ENCODE results near the gene CACNG1.

CACNG1 gene

DNA sequence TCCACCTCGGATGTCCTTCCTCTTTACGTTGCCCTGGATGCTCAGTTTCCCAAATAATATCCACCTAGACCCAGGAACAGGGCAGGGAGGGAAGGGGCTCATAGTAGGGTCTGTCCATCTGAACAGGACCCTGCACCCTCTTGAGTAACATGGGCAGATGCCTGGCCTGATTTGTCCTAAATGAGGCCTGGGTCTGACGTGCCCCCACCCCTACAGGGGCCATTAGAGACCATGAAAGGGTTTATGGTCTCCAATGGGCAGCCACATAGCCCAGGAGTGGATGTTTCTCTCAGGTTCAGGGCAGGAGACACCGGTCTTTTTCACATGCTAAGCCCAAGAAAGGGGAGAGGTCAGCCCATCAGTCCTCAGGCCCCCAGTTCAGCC, 6.8 kb downstream of the CACNG1 start:
- no peak for DNase-seq (ENCODE audit: low read depth in 2 of 2)

DNA sequence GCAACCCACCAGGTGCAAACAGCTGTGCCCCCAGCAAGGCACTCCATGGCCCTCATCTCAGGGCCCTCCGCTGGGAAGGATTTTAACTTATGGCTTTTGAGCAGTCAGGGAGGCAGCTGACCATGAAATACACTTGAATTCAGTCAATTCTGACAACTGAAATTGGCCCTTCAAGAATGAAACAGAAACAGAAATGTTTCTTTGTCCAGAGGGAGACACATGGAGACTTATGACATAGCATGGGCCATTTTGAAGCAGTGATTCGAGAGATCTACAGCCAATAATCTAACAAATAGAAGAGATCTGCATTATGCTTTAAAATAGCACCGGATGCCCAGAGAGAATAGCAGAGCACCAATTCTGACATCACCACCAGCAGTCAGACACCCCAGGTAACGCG, 7.5 kb downstream of the CACNG1 start:
- no peak for DNase-seq (ENCODE audit: low read depth in 2 of 2)

DNA sequence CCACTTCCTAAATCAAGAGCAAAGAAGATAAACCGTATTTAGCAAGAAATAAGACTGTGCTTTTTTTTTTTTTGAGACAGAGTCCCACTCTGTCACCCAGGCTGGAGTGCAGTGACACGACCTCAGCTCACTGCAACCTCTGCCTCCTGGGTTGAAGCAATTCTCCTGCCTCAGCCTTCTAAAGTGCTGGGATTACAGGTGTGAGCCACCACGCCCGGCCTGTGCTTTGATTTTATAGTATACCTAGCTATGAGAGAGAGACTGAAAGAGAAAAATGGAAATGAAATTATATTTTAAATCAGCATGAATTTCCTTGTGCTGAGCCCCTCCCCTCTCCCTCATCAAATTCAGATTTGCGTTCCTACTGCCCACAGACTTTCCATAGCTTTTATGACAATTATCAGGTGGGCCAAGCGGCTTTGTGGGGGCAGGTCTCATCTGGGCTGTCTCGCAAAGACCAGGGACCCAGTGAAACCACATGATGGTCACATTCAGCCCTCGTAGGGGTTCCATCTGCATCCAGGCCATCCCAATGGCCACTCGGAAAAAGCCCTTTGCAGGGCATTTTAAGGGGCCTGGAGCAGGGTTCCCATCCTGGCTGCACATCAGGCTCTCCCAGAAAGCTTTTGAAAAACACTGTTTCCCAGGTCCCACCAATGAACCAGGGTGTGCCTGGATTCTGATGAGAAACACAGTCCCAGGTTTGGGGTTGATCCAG, 8.5 kb downstream of the CACNG1 start:
- no peak for DNase-seq (ENCODE audit: low read depth in 2 of 2)

DNA sequence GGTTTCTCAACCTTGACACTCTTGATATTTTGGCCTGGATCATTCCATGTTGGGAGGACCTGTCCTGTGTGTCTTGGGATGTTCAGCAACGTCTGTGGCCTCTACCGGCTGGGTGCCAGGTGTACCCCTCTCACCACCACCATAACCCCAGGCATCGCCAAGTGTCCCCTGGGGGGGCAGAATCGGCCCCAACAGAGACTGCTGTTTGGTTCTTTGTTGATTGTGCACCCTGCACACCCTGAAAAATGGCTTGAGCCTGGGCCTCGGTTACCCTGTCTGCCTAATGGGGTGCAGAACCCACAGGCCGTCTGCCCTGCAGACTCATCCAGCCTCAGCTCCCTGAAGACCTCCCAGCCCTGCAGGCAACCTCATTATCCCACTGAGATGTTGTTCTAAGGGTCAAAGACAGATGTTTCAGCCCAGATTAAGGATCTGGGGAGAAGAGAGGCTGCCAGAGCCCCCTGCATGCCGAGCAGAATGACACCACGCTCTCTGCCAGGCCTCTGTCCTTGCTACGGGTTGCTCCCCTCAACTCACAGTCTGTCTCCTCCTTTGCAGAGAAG, 9.2 kb downstream of the CACNG1 start:
- DNase-seq (ENCODE audit: low read depth in 2 of 2): no peak

DNA sequence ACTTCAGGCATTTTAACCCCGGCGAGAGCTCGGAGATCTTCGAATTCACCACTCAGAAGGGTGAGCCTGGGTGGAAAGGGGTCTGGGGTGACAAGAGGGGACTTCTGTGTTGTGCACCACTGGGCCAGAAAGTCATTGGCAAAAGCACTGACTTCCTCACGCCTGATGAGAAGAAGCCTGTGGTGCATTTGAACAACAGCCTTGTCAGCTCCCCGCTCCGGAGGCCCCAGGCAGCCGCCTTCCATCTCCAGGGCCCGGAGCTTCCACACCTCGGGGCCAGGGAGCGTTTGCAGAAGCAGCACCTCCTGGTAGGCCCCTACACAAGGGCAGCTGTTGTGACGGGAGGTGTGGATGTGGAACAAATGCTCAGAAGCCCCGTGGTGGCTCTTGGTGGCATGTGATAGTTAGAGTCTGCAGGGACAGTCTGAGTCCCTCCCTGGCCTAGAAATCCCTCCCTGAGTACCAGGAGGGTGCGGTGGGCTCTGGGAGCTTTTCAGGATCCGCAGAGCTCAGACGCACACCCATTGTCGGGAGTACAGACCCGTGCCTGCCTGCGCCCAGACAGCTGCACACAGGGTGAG, 9.7 kb downstream of the CACNG1 start:
- DNase-seq (ENCODE audit: low read depth in 2 of 2): no peak

DNA sequence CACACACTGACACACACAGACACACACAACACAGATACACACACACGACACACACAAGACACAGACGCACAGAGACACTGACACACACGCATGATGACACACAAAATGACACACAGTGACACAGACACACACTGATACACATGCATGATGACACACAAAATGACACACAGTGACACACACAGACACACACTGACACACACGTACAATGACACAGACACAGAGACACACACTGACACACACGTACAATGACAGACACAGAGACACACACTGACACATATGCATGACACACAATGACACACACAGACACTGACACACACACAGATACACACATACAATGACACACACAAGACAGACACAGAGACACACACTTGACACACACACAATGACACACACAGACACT, 10.3 kb downstream of the CACNG1 start:
- DNase-seq (ENCODE audit: low read depth in 2 of 2): no peak

DNA sequence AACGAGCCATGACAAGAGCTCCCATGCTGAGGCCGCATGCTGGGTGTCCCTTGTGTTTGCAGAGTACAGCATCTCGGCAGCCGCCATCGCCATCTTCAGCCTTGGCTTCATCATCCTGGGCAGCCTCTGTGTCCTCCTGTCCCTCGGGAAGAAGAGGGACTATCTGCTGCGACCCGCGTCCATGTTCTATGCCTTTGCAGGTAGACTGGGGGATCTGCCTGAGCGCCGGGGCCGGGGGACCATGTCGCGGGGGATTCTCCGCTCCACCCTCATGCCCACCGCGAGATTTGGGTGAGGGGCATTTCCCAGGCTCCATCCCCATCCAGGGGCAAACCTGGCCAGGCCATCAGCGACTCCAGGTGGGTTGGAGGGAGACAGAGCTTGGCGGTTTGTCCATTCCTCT, 10.7 kb downstream of the CACNG1 start:
- no peak for DNase-seq (ENCODE audit: low read depth in 2 of 2)

DNA sequence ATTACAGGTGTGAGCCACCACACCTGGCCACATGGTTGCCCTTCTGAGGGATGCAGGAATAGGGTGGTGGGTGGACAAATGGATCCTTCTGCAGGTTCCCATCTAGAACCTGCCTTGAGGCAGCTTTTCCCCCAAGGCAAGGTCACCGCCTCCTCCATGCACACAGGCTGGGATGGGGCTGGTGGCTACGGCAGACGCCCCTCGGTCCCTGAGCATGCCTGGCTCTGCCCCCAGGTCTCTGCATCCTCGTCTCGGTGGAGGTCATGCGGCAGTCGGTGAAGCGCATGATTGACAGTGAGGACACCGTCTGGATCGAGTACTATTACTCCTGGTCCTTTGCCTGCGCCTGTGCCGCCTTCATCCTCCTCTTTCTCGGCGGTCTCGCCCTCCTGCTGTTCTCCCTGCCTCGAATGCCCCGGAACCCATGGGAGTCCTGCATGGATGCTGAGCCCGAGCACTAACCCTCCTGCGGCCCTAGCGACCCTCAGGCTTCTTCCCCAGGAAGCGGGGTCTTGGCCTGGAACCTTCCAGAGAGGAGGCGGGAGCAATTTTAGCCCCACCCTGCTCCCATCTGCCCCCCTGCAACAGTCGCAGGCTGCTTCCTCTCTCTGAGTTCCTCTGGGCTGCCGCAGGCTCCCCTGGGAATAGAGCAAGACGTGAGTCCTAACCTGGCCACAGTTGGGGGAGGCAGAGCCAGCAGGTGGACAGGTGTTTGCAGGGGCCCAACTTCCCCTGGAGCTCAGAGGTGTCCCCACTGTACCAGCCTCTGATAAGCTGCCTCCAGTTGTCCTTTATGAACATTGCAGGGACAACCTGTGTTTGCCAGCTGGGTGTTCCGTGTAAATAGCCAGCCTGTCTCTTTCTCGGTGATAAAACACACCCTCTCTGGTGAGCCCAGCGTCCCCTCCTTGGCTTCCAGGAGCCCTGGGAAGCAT, 11.7 kb downstream of the CACNG1 start:
- DNase-seq (ENCODE audit: low read depth in 2 of 2): no peak

DNA sequence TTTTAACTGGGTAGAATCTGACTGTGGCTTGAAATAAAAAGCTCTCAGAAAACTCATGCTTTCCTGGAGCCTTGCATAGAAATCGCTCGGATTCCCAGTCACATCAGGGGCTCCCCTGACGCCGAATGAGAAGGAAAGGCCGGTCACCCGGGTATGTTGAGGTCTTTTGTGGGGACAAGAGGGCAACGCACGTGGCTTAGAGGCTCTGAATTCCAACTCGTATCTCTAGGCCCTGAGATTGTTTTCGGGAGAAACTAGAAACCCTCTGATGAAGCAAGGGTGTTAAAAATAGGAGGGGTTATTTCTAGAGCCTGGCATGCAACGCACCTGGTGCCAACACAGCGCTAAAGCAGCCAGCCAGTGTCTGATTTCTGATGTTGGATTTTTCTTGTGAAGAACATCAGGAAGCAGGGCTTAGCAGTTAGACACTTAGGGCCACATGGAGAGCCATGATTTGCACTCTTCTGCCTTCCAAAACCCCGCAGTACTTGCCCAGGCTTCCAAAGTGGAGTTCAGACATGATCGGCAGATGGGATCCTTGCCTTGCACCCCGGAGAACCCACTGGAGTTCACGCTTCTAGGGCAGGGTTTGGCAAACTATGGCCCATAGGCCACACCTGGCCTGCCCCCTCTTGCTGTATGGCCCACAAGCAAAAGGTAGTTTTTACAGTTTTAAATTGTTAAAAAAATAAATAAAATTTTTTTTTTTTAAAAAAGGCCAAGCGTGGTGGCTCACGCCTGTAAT, 12.6 kb downstream of the CACNG1 start:
- no peak for DNase-seq (ENCODE audit: low read depth in 2 of 2)

DNA sequence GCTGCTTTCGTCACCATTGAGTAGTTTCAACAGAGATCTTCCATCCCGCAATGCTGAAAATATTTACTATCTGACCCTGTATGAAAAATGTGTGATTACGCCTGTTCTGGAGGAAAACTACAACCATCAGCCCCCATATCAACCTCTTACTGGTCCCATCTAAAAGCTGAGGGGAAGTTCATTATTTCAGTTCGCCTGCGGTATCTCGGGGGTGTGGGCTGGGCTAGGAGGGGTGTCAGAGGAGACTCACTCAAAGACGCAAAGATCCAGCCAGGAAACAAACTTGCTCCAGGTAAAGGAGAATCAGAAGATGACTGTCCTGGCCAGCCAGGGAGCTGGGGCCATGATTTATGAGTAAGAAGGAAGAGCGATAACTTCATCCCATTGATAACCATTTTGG, 13.7 kb downstream of the CACNG1 start:
- no peak for DNase-seq (ENCODE audit: low read depth in 2 of 2)

DNA sequence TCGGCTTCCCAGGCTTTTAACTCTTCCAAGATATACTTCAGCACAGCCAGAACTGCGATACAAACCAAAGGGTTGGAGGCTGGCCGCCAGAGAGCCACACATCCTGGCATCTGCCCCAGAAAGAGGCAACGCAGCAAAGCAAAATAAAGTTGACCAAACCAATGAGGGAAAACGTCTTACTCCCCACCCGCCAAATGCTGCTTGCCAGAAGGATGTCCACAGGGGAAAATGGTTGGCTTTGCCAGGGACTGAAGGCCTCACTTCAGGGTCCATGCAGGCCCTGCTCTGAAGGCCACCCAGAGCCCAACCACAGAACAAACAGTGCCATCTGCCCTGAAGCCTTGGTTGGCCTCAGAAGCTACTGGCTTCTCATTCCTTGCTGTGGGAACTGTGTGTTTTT, 15.0 kb downstream of the CACNG1 start:
- DNase-seq (ENCODE audit: low read depth in 2 of 2): no peak

DNA sequence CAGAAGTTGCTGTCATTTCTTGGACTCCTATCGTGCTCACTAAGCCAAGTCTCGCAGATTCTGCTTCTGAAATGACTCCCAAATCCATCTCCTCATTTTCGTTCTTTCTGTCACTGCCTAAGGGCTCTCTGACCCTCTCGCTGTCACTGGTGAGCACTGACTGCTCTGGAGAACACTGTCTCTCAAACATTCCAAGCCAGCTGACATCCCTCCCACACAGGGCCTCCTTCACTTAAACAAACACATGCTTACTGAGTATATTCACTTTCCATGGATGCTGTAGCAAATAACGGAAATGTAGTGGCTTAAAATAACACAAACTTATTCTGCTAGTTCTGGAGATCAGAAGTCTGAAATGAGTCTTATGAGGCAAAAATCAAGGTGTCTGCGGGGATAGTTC, 18.8 kb downstream of the CACNG1 start:
- no peak for DNase-seq (ENCODE audit: low read depth in 2 of 2)

DNA sequence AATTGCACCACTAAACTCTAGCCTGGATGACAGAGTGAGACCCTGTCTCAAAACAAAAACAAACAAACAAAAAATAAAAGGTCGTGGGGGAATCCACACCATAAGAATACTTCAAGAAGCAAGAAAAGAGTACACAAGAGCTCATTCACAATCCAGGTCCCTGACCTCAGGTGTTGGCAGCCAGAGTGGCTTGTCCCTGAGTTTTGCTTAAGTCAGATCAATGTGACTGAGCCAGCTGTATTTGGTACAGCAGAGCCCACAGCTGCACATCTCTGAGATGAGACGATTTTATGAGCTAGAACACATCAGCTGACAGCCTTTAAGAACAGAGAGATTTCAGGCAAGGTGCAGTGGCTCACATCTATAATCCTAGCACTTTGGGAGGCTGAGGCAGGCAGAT, 22.4 kb downstream of the CACNG1 start:
- no peak for DNase-seq (ENCODE audit: low read depth in 2 of 2)

DNA sequence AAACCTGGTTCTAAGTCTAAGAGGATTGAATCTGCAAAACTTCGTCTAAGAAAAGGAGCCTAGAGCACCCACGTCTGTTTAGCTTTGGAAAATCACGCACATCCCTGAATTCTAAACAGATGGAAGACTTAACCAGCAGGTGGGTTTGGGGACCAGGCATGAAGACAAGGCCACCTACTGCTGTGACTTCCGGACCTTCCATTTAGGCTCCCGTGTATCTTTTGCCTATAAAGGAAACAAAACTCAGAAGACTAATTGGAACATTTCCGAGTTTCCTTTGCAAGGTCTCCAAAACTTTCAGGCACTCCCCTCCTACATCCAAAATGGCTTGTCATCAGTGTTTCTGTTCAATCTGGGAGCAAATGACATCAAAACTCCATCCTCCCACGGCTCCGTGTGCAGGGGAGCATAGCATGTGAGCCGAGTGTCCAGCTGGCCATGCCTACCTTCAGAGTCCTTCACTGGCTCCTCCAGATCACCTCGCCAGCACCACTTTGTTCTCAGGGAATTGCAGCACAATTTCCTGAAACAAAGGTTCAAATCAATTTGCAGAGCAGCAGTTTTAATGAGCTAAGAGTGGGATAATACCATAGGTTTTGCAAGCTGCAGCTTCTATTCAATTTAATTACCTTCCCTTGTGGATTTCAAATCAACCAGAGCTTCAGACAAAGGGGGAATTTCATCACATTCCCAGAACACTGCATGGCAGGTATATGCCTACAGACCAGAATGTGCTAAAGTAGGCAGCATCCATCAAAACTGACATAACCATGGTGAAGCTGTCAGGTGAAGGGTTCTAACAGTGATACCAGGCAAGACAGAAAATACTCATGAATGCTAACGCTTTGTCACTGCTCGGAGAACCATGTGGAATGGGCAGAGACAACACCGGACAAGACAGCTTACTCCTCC, 23.5 kb downstream of the CACNG1 start:
- DNase-seq (ENCODE audit: low read depth in 2 of 2): no peak

DNA sequence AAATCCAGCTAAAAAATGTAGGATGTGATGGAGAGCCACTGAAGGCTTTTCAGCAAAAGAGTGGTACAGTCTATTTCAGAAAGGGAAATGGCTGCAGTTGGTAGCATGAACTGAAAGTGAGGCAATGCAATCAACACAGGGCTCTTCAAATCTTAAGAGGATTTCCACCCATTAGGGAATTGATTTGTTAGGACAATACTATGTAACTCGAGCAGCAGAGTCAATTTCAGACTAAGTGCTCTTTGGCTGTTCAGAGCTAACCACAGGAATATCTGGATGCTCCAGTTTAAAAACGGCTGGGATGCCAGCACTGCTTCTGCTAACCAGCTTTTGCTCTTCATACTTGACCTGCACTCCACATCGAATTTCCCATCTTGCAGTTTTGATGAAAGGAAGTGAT, 24.6 kb downstream of the CACNG1 start:
- no peak for DNase-seq (ENCODE audit: low read depth in 2 of 2)

DNA sequence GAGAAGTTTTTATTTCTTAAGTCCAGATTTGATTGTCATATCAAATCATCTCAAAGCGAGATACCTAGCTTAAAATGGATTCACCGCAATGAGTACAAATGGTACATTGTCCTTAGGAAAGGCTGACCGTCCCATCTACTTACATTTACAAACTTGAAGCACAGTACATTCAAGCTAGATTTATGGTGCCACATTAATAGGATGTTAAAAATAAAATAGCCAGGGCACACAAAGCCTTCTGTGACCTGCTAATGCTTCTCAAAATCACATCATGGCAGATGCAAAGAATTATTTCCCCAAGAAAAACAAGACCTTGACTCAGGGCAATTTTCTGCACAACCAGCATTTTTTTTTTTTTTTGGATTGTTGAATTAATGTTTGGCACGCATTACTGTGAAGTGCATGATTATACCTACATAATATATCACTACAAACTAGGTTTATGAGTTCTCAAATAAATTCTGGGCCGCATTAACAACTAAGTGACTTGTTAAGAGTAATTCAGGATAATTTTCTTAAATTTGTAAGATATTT, 25.3 kb downstream of the CACNG1 start:
- DNase-seq (ENCODE audit: low read depth in 2 of 2): no peak

DNA sequence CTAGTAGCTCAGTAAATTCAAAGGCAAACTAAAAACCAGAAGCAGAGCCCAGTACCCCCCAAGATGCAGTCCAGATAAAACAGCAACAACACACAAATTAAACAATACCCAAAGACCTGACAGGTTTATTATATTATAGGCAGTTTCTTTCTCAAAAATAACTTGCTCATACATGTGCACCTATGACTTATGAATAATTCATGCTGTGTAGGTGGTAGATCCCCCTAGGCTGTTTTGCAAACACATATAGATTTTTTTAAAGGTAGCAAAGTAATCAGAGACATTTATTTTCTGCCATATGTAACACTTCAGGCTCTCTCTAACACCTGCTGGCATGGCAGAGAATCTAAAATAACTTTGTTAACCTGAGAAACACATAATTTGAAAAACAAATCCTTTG, 27.2 kb downstream of the CACNG1 start:
- no peak for DNase-seq (ENCODE audit: low read depth in 2 of 2)

DNA sequence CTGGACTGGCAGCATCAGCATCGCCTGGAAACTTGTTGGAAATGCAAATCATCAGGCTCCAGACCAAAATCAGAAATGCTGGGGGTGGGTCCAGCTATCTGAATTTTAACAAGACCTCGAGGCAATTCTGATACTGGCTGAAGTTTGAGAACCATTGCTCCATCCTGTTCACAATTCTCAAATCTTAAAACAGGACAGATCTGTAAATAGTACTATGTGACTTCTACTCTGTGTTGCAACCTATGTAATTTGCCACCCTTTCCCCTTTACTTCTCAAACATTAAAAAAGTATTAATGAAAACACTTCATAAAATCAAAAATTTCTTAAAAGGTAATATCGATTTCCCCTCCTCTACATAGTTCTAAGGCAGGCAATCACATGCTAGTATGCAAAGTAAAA, 28.5 kb downstream of the CACNG1 start:
- DNase-seq (ENCODE audit: low read depth in 2 of 2): no peak

DNA sequence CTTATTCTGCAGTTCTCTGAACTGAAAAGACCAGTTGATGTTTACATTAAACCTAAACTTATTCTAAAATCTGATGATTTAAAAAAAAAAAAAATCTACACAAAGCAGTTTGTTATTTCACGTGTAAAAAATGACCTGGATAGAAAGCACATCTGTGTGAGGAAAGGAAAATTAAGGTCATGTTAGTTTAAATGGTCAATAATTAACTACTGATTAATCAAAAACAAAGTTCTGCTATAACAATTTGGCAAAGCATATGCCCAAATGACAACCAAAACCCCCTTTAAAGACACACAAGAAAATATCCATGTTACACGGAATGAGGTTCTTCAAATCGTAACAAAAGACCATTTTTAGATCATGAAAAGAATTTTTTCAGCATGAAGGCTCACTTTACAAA, 30.4 kb downstream of the CACNG1 start:
- DNase-seq (ENCODE audit: low read depth in 2 of 2): no peak

DNA sequence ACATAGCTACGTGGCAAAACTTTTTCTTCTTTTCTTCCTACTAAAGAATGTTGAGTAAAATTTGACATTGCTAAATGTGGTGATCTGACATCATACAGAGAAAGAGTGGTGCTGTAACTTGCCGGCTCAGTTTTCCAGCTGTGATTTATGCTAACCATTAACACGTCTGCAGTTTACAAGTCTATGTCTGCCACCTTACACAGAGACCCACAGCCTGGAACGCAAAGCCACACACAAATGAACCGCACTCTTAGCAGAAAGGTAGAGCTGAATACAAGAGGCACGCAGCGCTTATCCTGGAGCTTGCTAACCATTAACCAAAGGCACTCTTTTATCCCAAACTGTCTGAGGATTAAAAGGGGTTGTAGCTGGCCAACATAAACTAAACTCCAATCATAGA, 31.9 kb downstream of the CACNG1 start:
- no peak for DNase-seq (ENCODE audit: low read depth in 2 of 2)

DNA sequence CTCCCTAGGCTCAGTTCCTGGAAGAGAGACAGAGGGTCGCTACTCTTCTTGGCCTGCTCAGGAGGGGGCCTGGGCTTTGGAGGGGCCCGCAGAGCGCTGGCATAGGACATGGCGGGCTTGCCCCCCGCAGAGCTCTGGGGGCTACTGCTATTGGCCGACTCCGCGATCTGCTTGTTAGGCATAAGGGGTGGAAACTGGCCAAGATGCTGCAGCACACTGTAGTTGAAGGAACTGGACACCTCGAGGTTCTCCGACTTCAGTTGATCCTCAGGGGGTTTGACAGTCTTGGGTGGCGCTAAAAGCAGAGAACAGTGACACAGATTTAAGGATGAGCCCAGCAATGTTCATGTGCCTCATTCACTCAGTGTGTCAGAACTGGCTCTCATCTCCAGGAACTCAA, 33.9 kb downstream of the CACNG1 start:
- no peak for DNase-seq (ENCODE audit: low read depth in 2 of 2)
